ENCODE results near the gene OOSP4A.

- TF ChIP-seq EZH2 (IDR thresholded peaks at IDR 0.05; ENCODE audit: low read length, unreplicated experiment) (no peak), CTCF (conservative IDR thresholded peaks at IDR 0.05; ENCODE audit: low read depth, low read length) (no peak)
Observed at GRCh38 chr11:59966201-59966600, 2.4 kb downstream of the OOSP4A start.

Measured in PC-3 (cell line).